AG04449 (cell line): ENCODE results near the gene PLSCR2.
"Not testable (repeated sequence)": the region's sequence is repeated elsewhere in the genome, so short reads cannot be mapped to it uniquely, and the experiment has no call there.

Experiments used
- CTCF ChIA-PET: fragments of 350-600 bp; formaldehyde crosslinking; extraction: SDS; loops from one replicate; lab custom pipeline; 2021; ENCODE audit warnings: antibody characterized with exemption; lab: Yijun Ruan, JAX
- POLR2A ChIA-PET: fragments of 400-600, 350-600 bp; formaldehyde crosslinking; extraction: SDS; loops from one replicate; lab custom pipeline; 2020; ENCODE audit warnings: antibody characterized with exemption, inconsistent platforms; lab: Yijun Ruan, JAX
- DNase-seq: peaks from one replicate; pipeline ENCODE4 v3.0.0-alpha.2; 2010; ENCODE audit warnings: low read depth, low spot score
- H3K4me3 ChIP-seq: 2 replicates; pipeline ENCODE4 v1.5.1; 2011; ENCODE audit warnings: low read depth, mild to moderate bottlenecking, control low read depth, low read length
- TF ChIP-seq, protein P1 (sequence below): IDR thresholded peaks from one replicate; pipeline ENCODE4 v1.5.1; 2011; ENCODE audit warnings: mild to moderate bottlenecking, moderate library complexity, low read length, control low read depth, inconsistent platforms; ENCODE audit not compliant: insufficient read depth; ENCODE audit errors: missing control alignments

The PLSCR2 gene

DNA sequence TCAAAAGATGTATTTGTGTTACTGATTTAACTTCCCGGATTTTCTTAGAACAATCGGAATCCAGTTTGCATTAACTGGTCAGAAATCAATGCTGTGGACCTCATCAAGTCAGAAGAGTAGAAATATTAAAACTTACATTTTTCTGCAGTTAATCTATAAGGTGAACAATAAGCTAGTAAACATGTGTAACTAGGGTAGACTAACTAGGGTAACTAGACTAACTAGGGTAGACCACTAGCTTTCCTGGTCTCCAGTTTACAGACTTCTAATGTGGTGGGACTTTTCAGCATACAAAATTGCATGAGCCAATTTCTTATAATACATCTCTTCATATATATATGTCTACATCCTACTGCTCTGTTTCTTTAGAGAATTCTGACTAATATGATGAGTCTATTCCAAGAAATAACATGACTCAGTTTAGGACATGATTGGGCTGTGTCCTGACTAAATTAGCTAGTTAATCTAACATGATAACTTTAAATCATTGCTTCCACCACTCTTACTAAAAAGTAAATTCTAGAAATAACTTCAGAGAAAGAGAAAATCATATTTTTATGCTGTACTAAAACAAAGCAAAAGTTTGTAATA, 5.3 kb downstream of the PLSCR2 start:
- ChIA-PET CTCF (interaction anchor here (1.1 kb wide), 1 partner anchor 10 kb away, joined by 3 read pairs; no protein-coding TSS in a partner anchor), POLR2A (no interaction called here)
- DNase-seq = no peak

DNA sequence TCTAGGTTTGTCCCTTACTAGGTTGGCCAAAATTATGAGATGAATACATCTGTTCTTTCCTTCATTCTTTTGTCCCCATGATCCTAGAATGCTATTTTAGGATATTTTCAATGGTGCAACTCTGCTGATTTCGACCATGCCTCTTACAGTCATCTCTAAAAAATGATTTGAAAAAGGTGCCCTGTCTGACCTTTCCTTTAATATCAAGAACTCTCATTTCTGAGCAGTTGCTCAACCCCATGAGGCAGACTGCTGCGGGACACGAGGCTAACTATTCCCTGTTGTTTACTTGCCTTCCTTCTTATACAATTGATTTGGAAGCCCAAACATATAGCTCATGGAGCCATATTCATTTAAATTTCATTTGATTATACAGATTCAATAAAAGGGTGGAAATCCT, 14.6 kb downstream of the PLSCR2 start:
- DNase-seq = no peak
- TF ChIP-seq, protein P1, sequence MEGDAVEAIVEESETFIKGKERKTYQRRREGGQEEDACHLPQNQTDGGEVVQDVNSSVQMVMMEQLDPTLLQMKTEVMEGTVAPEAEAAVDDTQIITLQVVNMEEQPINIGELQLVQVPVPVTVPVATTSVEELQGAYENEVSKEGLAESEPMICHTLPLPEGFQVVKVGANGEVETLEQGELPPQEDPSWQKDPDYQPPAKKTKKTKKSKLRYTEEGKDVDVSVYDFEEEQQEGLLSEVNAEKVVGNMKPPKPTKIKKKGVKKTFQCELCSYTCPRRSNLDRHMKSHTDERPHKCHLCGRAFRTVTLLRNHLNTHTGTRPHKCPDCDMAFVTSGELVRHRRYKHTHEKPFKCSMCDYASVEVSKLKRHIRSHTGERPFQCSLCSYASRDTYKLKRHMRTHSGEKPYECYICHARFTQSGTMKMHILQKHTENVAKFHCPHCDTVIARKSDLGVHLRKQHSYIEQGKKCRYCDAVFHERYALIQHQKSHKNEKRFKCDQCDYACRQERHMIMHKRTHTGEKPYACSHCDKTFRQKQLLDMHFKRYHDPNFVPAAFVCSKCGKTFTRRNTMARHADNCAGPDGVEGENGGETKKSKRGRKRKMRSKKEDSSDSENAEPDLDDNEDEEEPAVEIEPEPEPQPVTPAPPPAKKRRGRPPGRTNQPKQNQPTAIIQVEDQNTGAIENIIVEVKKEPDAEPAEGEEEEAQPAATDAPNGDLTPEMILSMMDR = no peak
- ChIA-PET CTCF (no interaction called here), POLR2A (no interaction called here)
- no peak overlapping the region for H3K4me3 ChIP-seq

More for the DNA sequence above, 5.3 kb downstream of the PLSCR2 start:
- TF ChIP-seq, protein P1 = no peak
- no peak overlapping the region for H3K4me3 ChIP-seq

DNA sequence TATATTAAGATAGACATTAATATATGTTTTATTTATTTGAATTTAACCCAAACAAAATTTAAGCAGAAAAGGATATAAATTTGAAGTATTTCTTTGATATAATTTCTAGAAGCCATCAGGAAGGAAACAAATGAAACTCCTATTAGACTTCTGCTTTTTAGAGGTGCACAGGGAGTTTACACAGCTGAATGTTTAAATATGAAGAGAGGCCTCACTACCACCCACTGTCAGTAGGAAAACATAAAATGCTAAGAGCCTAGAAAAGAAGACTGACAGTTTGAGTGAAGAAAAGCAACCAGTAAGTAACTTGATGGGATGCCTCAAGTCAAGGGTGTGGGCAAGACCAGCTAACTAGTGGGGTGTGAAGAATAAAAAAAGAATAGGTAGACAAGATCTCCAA, 19.7 kb downstream of the PLSCR2 start:
- POLR2A ChIA-PET = no interaction called here
- CTCF ChIA-PET = no interaction called here
- no peak for DNase-seq
- TF ChIP-seq, protein P1 = no peak
- H3K4me3 ChIP-seq = no peak overlapping the region

DNA sequence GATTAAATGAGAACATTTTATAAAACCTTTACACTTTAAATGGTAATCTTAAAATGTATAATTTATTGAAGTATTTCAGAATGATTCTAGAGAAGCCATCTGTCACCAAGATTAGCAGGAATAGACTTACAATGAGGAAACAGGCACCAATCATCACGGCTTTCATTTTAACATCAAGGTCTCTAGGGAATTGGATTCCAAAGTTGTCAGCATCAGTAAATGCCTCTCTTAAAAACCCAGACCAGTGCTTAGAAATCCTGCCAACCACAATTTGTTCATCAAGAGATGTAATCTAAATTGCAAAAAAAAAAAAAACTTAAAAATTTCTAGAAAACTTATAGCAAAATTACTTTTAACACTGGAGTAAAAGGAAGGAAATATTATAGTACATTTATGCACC, 20.3 kb downstream of the PLSCR2 start:
- H3K4me3 ChIP-seq = no peak overlapping the region
- CTCF ChIA-PET = interaction anchor here (1.2 kb wide), 1 partner anchor 142 kb away, joined by 4 read pairs; no protein-coding TSS in a partner anchor
- POLR2A ChIA-PET = no interaction called here
- TF ChIP-seq, protein P1 = no peak
- DNase-seq = no peak

DNA sequence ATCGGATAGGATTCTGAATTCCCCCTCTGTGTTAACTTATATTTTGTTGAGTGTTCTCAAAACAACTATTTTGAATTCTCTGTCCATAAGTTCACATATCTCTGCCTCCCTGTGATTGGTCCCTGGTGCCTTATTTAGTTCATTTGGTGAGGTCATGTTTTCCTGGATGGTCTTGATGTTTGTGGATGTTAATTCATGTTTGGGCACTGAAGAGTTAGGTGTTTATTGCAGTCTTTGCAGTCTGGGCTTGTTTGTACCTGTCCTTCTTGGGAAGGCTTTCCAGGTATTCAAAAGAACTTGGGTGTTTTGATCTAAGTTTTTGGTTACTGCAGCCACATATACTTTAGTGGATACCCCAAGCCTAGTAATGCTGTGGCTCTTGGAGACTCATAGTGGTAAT, 23.3 kb downstream of the PLSCR2 start:
- TF ChIP-seq, protein P1 = no peak
- CTCF ChIA-PET = no interaction called here
- no peak overlapping the region for H3K4me3 ChIP-seq
- POLR2A ChIA-PET = no interaction called here
- DNase-seq = no peak

DNA sequence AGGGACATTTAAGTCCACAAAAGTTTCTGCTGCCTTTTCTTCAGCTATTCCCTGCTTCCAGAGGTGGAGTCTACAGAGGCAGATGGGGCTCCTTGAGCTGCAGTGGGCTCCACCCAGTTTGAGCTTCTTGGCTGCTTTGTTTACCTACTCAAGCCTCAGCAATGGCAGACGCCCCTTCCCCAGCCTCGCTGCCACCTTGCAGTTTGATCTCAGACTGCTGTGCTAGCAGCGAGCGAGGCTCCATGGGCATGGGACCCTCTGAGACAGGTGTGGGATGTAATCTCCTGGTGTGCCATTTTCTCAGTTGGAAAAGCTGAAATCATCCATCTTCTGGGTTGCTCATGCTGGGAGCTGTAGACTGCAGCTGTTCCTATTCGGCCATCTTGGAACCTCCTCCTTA, 29.1 kb downstream of the PLSCR2 start:
- POLR2A ChIA-PET, CTCF ChIA-PET, H3K4me3 ChIP-seq, DNase-seq: not testable (repeated sequence)

DNA sequence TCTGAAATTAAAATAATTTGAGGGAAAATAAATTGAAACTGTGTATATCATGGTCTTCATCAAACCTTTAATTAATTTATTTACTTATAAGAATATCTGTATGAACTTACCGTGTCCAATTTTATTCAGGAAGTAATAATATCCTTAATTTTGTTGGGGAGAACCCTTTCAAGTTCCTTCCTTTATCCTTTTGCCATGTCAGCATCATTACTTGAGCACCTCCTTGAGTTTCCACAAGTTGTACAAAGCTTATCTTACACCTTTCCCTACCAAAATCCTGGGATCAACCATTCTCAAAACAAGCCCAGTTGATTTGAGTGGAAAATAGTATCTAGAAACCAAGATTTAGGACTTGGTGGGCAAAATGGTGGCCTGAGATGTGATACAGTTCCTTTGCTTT, 37.3 kb downstream of the PLSCR2 start:
- POLR2A ChIA-PET = no interaction called here
- TF ChIP-seq, protein P1 = no peak
- no peak overlapping the region for H3K4me3 ChIP-seq
- no peak for DNase-seq
- CTCF ChIA-PET = no interaction called here
